Activated T-helper 9 cell treated with anti-CD3 and anti-CD28 coated beads, Interleukin-2, amount 50 U/mL, for 16 hours (primary cell): ENCODE results near the gene NPIPB4.
"Not testable (repeated sequence)": the region's sequence is repeated elsewhere in the genome, so short reads cannot be mapped to it uniquely, and the experiment has no call there.

Experiments used
- DNase-seq: peaks from one replicate; pipeline ENCODE4 v3.0.0-alpha.2; 2020; ENCODE audit warnings: low read depth

NPIPB4 gene

DNA sequence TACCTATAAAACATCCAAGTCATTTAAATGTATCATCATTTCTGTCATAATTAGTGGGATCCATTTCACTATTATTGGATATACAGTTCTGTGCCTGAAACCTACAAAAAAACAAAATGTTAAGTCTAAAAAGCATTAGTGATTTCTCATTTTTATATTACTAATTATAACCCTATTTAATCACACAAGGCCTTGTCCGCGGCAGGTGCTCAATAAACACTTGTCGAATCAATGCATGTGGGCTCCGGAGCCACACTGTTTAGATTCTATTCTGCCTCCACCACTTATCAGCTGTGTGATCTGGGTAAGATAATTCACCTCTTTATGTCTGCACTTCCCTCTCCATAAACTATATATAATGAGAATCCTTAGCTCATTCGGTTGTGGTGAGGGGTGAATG, at the start of gene NPIPB4:
Gene NPIPB4 (minus strand): TSS at position 101 of the 400 bp plus-strand sequence. CDS start 378 bp downstream, outside the sequence.
- not testable (repeated sequence) for DNase-seq

GRCh38 chr16:21898998-21899397, 41.4 kb upstream of the NPIPB4 start:
- not testable (repeated sequence) for DNase-seq

DNA sequence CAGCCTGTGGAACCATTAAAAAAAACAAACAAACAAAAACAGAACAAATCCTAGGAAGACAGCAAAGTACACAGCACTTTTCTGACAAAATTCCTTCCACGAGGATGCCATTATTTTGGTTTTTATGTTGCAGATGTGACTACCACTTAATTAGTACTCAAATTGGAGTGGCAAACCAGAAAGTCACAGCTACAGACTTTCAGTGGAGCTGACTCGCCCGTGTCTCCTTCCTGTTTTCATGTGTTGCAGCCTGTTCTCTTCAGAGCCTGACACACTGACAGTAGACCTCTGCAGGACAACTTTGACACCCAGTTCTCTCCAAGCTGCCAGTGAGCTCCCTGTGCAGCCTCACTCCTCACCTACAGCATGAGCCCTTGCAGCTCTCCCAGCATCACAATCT, 24.4 kb upstream of the NPIPB4 start:
- DNase-seq: not testable (repeated sequence)

GRCh38 chr16:21837186-21837585, 20.4 kb downstream of the NPIPB4 start:
- not testable (repeated sequence) for DNase-seq

GRCh38 chr16:21836334-21836733, 21.2 kb downstream of the NPIPB4 start:
- DNase-seq: not testable (repeated sequence)

DNA sequence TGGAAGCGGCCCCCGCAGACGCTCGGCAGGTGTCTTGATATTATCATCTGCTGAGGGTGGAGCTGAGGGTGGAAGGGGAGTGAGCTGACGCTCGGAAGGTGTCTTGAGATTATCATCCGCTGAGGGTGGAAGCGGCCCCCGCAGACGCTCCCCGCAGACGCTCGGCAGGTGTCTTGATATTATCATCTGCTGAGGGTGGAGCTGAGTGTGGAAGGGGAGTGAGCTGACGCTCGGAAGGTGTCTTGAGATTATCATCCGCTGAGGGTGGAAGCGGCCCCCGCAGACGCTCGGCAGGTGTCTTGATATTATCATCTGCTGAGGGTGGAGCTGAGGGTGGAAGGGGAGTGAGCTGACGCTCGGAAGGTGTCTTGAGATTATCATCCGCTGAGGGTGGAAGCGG, 21.8 kb downstream of the NPIPB4 start:
- DNase-seq: not testable (repeated sequence)

DNA sequence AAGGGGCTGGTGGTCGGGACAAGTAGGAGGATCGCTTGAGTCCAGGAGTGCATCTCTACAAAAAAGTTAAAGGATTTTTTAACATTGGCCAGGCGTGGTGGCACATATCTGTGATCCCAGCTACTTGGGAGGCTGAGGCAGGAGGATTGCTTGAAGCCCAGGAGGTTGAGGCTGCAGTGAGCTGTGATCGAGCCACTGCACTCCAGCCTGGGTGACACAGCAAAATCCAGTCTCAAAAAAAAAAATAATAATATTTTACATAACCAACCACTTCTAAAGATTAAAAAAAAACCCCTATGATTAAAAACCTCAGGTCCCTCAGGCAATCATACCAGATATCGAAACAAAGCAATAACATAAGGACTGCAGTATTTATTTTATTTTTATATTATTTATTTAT, 23.3 kb downstream of the NPIPB4 start:
- not testable (repeated sequence) for DNase-seq

DNA sequence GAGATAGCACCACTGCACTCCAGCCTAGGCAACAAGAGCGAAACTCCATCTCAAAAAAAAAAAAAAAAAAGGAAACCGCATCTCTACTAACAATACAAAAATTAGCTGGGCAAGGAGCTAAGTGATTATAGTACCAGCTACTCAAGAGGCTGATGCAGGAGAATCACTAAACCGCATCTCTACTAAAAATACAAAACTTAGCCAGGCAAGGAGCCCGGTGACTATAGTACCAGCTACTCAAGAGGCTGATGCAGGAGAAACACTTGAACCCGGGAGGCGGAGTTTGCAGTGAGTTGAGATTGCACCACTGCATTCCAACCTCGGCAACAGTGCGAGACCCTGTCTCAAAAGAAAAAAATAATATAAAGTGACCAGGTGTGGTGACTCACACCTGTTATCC, 27.6 kb downstream of the NPIPB4 start:
- not testable (repeated sequence) for DNase-seq

DNA sequence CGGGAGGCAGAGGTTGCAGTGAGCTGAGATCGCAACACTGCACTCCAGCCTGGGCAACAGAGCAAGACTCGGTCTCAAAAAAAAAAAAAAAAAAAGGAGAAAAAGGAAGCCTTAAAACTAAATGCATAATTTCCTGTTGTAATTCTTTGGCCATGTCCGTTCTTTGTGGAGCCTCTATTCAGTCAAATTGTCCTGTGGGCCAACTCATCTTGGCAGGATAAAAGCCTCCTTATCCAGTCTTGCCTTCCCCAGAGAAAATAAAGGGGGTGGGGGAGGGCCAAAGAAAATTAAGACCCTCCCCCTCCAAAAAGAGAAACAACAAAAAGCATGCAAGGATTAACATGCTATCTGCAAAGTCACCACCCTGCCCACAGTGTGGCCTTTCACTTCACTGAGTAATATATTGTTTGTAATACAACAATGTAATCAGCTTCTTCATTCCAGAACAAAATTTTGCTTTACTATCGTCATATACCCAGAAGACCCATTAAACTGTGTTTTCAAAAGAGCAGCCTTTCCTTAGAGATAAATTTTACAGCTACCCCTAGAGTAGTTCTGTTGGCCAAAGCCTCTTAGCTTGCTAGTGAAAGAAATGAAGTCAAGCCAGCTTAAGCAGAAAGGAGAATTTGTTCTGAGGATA, 31.4 kb downstream of the NPIPB4 start:
- not testable (repeated sequence) for DNase-seq

GRCh38 chr16:21825526-21825925, 32.0 kb downstream of the NPIPB4 start:
- not testable (repeated sequence) for DNase-seq

- DNase-seq: not testable (repeated sequence)
Measured at GRCh38 chr16:21823258-21823657, 34.3 kb downstream of the NPIPB4 start.

GRCh38 chr16:21820908-21821465, 36.6 kb downstream of the NPIPB4 start:
- DNase-seq: not testable (repeated sequence)

DNA sequence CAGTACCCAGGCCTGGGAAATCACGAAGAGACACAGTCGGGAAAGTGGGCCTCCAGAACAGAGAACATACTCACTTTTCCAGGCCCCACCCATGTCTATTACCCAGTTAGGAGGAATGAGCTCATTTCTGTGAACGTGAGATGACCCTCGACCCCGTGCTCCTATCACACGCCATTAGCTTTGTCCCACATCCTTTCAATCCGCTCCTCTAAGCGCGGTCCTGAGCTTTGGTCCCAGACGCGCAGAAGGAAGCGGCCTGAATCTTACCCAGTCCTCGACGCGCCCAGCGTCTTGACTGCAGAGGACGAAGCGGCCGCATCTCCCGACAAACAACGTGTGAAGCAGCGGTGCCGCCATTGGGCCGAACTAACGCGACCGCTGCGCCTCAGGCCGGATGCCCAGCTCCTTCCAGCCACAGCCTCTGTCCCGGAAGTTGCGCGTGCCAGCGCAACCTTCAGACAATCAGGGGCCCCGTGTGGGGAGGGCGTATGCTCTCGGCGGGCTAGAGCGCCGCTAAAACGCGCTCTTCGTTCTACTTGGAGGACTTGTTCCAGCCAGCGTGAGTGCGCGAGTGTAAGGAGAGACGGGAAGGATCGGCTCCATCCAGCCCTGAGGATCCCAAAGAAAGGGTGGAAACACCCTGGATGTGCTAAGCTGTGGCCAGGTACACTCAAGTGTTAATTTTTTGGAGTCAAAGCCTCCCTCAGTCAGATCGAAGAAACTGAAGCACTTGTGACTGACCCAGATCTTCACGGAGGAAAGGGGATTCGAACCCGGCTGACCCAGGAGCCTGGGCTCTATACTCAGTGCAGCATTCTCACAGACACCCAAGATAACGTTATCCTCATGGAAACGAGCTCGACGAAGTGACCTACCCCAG, 37.3 kb downstream of the NPIPB4 start:
- peak; percentile 46 for DNase-seq

DNA sequence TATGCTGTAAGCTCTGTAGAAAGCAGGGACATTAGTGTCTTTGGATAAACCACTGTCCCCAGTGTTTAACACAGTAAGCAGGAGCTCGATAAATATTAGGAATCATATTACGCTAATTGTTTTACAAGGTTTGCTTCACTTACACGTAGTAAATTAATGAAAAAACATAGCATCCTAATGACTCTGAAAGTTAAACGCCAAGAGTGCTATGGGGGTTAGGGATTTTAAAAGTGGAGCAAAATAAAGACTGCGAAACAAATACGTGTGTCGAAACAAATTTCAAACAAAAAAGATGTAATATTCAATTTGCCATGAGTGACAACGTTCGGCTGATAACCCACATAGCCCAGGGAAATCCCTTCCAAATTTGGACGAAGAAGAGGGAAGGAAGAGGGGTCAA, 37.9 kb downstream of the NPIPB4 start:
- not testable (repeated sequence) for DNase-seq

GRCh38 chr16:21817012-21817411, 40.5 kb downstream of the NPIPB4 start:
- not testable (repeated sequence) for DNase-seq

DNA sequence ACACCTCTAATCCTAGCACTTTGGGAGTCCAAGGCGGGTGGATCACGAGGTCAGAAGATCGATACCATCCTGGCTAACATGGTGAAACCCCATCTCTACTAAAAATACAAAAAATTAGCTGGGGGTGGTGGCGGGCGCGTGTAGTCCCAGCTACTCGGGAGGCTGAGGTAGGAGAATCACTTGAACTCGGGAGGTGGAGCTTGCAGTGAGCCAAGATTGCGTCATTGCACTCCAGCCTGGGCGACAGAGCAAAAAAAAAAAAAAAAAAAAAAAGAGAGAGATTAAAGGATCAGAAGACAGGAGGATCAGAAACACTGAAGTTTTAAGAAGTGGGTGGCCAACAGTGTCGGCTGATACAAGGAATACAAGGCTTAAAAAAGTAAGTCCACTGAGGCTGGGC, 41.9 kb downstream of the NPIPB4 start:
- not testable (repeated sequence) for DNase-seq

- not testable (repeated sequence) for DNase-seq
Measured at GRCh38 chr16:21802375-21802663, 55.2 kb downstream of the NPIPB4 start.

DNA sequence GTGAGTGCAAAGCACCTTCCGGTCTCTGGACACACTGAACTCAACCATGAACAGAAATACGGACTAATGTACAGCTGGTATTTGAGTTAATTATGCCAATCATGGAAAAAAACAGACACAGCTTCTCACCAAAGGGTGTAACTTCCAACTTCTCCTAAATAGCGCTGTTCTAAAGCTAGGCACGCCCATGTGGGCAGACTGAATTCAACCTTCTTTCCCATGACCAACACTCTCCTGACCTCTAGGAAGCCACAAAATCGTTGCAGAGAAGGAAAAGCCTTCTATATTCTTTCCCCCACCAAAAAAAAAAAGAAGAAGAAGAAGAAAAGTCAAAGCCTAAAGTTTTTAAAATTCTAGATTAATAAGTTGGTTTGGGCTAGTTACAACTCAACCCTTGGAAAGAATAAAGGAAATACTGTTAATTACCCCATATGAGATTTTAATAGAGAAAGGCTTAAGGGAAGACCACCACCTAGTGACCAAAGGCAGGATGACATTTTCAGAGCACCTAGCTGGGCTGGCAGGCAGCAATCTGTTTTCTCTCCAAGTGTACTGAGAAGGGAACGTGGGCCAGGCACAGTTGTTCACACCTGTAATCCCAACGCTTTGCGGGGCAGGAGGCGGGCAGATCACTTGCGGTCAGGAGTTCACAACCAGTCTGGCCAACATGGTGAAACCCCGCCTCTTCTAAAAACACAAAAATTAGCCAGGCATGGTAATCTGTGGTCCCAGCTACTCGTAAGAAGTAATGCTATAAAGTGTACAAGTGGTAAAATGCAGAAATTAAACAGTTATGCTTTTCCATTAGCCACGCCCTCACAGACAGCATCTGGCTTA, 55.8 kb downstream of the NPIPB4 start:
- not testable (repeated sequence) for DNase-seq

- not testable (repeated sequence) for DNase-seq
Measured at GRCh38 chr16:21798601-21799000, 59.0 kb downstream of the NPIPB4 start.

GRCh38 chr16:21793310-21793709, 64.2 kb downstream of the NPIPB4 start:
- DNase-seq: not testable (repeated sequence)

DNA sequence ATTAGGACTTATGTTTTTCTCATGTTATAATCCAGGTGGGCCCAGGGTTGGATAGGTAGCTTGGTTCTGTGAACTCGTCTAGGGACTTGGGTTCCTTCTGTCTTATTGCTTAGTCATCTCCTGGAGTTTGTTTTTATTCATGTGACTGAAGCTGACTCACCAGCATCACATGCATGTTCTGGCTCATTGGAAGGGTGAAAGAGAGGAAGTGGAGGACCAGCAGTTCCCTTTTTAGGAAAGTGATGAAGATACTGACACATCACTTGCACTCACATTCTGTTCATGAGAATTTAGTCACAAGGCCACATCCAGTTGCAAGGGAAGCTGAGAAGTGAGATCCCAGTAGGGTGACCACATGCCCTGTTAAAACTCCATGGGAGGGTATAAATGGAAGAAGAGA, 67.0 kb downstream of the NPIPB4 start:
- not testable (repeated sequence) for DNase-seq
